ENCODE results near the gene IL4.

IL4 gene

GRCh38 chr5:132659598-132660493 lies 13.9 kb upstream of the IL4 start:
- H3K27ac ChIP-seq (ENCODE audit: low read length) = no peak overlapping the region
- no peaks in the 10 kb centered on the region for H3K4me1 ChIP-seq (ENCODE audit: insufficient read depth, low read length)
- H3K9me3 ChIP-seq (ENCODE audit: insufficient read depth, low read depth, low read length) = no peaks in the 10 kb centered on the region
- H3K4me3 ChIP-seq (ENCODE audit: low read length) = no peak overlapping the region
- peaks cover 33% of the 10 kb centered on the region for H3K27me3 ChIP-seq (ENCODE audit: insufficient read depth, low read length)
- H3K36me3 ChIP-seq (ENCODE audit: insufficient read depth, low read depth, low read length) = no peaks in the 10 kb centered on the region
- H3K9ac ChIP-seq (ENCODE audit: low read depth, low read length) = no peak overlapping the region

- H3K9me3 ChIP-seq (ENCODE audit: insufficient read depth, low read depth, low read length) = no peaks in the 10 kb centered on the region
- no peak overlapping the region for H3K9ac ChIP-seq (ENCODE audit: low read depth, low read length)
- no peaks in the 10 kb centered on the region for H3K36me3 ChIP-seq (ENCODE audit: insufficient read depth, low read depth, low read length)
- no peaks in the 10 kb centered on the region for H3K4me1 ChIP-seq (ENCODE audit: insufficient read depth, low read length)
- H3K27me3 ChIP-seq (ENCODE audit: insufficient read depth, low read length) = peaks cover 17% of the 10 kb centered on the region
- H3K4me3 ChIP-seq (ENCODE audit: low read length) = no peak overlapping the region
- H3K27ac ChIP-seq (ENCODE audit: low read length) = no peak overlapping the region
Measured at GRCh38 chr5:132661231-132662003, 12.4 kb upstream of the IL4 start.

GRCh38 chr5:132662004-132662401 lies 11.8 kb upstream of the IL4 start:
- no peaks in the 10 kb centered on the region for H3K4me1 ChIP-seq (ENCODE audit: insufficient read depth, low read length)
- H3K9ac ChIP-seq (ENCODE audit: low read depth, low read length) = no peak overlapping the region
- no peaks in the 10 kb centered on the region for H3K9me3 ChIP-seq (ENCODE audit: insufficient read depth, low read depth, low read length)
- H3K4me3 ChIP-seq (ENCODE audit: low read length) = no peak overlapping the region
- no peaks in the 10 kb centered on the region for H3K36me3 ChIP-seq (ENCODE audit: insufficient read depth, low read depth, low read length)
- H3K27ac ChIP-seq (ENCODE audit: low read length) = no peak overlapping the region
- peaks cover 12% of the 10 kb centered on the region for H3K27me3 ChIP-seq (ENCODE audit: insufficient read depth, low read length)

- Histone ChIP-seq H3K4me3 (ENCODE audit: low read length) (no peak overlapping the region), H3K9ac (ENCODE audit: low read depth, low read length) (no peak overlapping the region), H3K27me3 (ENCODE audit: insufficient read depth, low read length) (peaks cover under 1% of the 10 kb centered on the region; the same call in 1 of the 2 replicates), H3K36me3 (ENCODE audit: insufficient read depth, low read depth, low read length) (no peaks in the 10 kb centered on the region), H3K27ac (ENCODE audit: low read length) (no peak overlapping the region), H3K4me1 (ENCODE audit: insufficient read depth, low read length) (no peaks in the 10 kb centered on the region), H3K9me3 (ENCODE audit: insufficient read depth, low read depth, low read length) (no peaks in the 10 kb centered on the region)
Measured at GRCh38 chr5:132662925-132663770, 10.6 kb upstream of the IL4 start.

- Histone ChIP-seq H3K4me3 (ENCODE audit: low read length) (no peak overlapping the region), H3K9me3 (ENCODE audit: insufficient read depth, low read depth, low read length) (no peaks in the 10 kb centered on the region), H3K36me3 (ENCODE audit: insufficient read depth, low read depth, low read length) (no peaks in the 10 kb centered on the region), H3K27ac (ENCODE audit: low read length) (no peak overlapping the region), H3K27me3 (ENCODE audit: insufficient read depth, low read length) (no peaks in the 10 kb centered on the region), H3K4me1 (ENCODE audit: insufficient read depth, low read length) (no peaks in the 10 kb centered on the region), H3K9ac (ENCODE audit: low read depth, low read length) (no peak overlapping the region)
Measured at GRCh38 chr5:132663771-132664695, 9.8 kb upstream of the IL4 start.

GRCh38 chr5:132664696-132665209 lies 9.0 kb upstream of the IL4 start:
- no peak overlapping the region for H3K27ac ChIP-seq (ENCODE audit: low read length)
- no peak overlapping the region for H3K9ac ChIP-seq (ENCODE audit: low read depth, low read length)
- no peaks in the 10 kb centered on the region for H3K9me3 ChIP-seq (ENCODE audit: insufficient read depth, low read depth, low read length)
- H3K27me3 ChIP-seq (ENCODE audit: insufficient read depth, low read length) = no peaks in the 10 kb centered on the region
- no peaks in the 10 kb centered on the region for H3K4me1 ChIP-seq (ENCODE audit: insufficient read depth, low read length)
- no peak overlapping the region for H3K4me3 ChIP-seq (ENCODE audit: low read length)
- no peaks in the 10 kb centered on the region for H3K36me3 ChIP-seq (ENCODE audit: insufficient read depth, low read depth, low read length)

GRCh38 chr5:132665574-132666080 lies 8.2 kb upstream of the IL4 start:
- Histone ChIP-seq H3K4me1 (ENCODE audit: insufficient read depth, low read length) (no peaks in the 10 kb centered on the region; the same call in 1 of the 2 replicates), H3K36me3 (ENCODE audit: insufficient read depth, low read depth, low read length) (no peaks in the 10 kb centered on the region), H3K27me3 (ENCODE audit: insufficient read depth, low read length) (no peaks in the 10 kb centered on the region), H3K9ac (ENCODE audit: low read depth, low read length) (no peak overlapping the region), H3K27ac (ENCODE audit: low read length) (no peak overlapping the region), H3K9me3 (ENCODE audit: insufficient read depth, low read depth, low read length) (no peaks in the 10 kb centered on the region), H3K4me3 (ENCODE audit: low read length) (no peak overlapping the region)

- Histone ChIP-seq H3K4me3 (ENCODE audit: low read length) (no peak overlapping the region), H3K4me1 (ENCODE audit: insufficient read depth, low read length) (no peaks in the 10 kb centered on the region; the same call in 1 of the 2 replicates), H3K27me3 (ENCODE audit: insufficient read depth, low read length) (no peaks in the 10 kb centered on the region), H3K9me3 (ENCODE audit: insufficient read depth, low read depth, low read length) (no peaks in the 10 kb centered on the region), H3K27ac (ENCODE audit: low read length) (no peak overlapping the region), H3K36me3 (ENCODE audit: insufficient read depth, low read depth, low read length) (no peaks in the 10 kb centered on the region), H3K9ac (ENCODE audit: low read depth, low read length) (no peak overlapping the region)
Measured at GRCh38 chr5:132666310-132667123, 7.3 kb upstream of the IL4 start.

- H3K4me1 ChIP-seq (ENCODE audit: insufficient read depth, low read length) = no peaks in the 10 kb centered on the region; the same call in 1 of the 2 replicates
- H3K27me3 ChIP-seq (ENCODE audit: insufficient read depth, low read length) = no peaks in the 10 kb centered on the region
Measured at GRCh38 chr5:132667309-132667708, 6.5 kb upstream of the IL4 start.

More at GRCh38 chr5:132667309-132667708, 6.5 kb upstream of the IL4 start:
- H3K4me3 ChIP-seq (ENCODE audit: low read length) = no peak overlapping the region
- H3K36me3 ChIP-seq (ENCODE audit: insufficient read depth, low read depth, low read length) = no peaks in the 10 kb centered on the region
- H3K9me3 ChIP-seq (ENCODE audit: insufficient read depth, low read depth, low read length) = no peaks in the 10 kb centered on the region
- H3K27ac ChIP-seq (ENCODE audit: low read length) = no peak overlapping the region
- H3K9ac ChIP-seq (ENCODE audit: low read depth, low read length) = no peak overlapping the region
